Measurements from ENCODE around the gene EFCC1. TPM values are rescaled to one million over a fixed set of nuclear protein-coding genes. Genes with fewer than 3 reads are reported as not detected.

The EFCC1 gene
- total and polyA plus RNA-seq, 5 donors from 2014 or later = 0.15 TPM; not detected in 4

DNA sequence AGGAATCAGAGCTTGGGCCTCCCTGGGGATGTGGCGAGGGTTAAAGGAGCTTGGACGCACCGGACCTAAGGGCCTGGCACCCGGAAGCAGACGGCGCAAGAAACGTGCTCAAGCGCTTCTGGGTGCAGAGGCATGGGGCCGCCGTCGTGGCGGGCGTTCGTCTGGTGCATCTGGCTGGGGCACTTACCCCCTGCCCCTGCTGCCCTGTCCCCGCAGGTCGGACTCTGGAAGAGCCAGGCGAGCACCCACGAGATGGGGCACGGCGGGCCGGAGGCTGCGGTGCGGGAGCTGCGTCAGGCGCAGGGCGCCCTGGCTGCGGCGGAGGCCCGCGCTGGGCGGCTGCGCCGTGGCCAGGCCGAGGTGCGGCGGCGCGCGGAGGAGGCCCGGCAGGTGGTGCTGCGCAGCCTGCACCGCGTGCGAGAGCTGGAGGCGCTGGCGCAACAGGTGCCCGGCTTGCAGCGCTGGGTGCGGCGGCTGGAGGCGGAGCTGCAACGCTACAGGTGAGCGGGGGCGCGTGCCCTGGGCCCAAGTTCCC is 2.5 kb downstream of the EFCC1 start:
- peaks cover 44% of the 10 kb centered on the region for H3K27me3 Mint-ChIP-seq

DNA sequence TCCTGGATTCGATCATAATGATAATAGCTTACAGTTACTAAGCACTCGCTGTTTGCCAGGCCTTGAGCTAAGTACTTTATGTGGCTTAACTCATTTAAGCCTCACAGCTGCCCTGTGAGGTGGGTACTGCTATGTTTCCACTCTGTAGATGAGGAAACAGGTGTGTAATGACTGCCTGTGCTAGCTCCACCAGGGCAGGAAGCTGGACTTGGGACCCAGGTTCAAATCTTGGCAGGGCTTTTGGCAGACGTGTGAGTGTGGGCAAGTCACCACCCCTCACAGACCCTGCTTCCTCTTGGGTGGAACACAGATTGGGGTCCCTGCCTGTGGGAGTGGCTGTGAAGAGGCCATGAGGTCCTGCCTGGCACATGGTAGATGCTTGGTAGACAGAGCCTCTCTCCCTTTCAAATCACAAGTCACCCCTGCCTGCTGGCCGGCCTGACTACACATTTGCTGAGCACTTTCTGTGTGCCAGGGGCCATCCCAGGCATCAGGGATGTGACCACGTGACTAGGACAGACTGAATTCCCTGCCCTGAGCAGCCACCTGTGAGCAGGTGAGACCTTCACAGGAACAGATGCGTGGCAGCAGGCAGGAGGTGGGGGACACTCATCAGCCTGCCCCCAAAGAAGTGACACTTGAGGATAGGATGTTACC is 3.7 kb downstream of the EFCC1 start:
- Mint-ChIP-seq H3K4me1 (peaks cover 0 to 28% (median 12%) of the 10 kb centered on the region in 4 donors), H3K27ac (no peak overlapping the region), H3K27me3 (peaks cover 38% of the 10 kb centered on the region), H3K36me3 (peaks cover 4% of the 10 kb centered on the region), H3K4me3 (peak overlapping the region in 2 of 4 donors; percentile 9 to 58), H3K9me3 (no peaks in the 10 kb centered on the region)
- no peaks in the 10 kb centered on the region for H3K36me3 ChIP-seq (ENCODE audit: control insufficient read depth, insufficient read depth, low read length)
- H3K27ac ChIP-seq (ENCODE audit: insufficient read depth, low read length, poor library complexity, severe bottlenecking) = no peak overlapping the region
- H3K4me1 ChIP-seq (ENCODE audit: control insufficient read depth, insufficient read depth, low read length, poor library complexity, severe bottlenecking) = peaks cover 20% of the 10 kb centered on the region
- peaks cover 18% of the 10 kb centered on the region for H3K27me3 ChIP-seq (ENCODE audit: control insufficient read depth, insufficient read depth, low read length)
- DNase-seq = no peak
- no peak for ATAC-seq (ENCODE audit: low read depth in 2 of 2)
- no peaks in the 10 kb centered on the region for H3K9me3 ChIP-seq (ENCODE audit: control insufficient read depth in 2 of 2, low read length in 2 of 2)
- H3K4me3 ChIP-seq (ENCODE audit: low read depth, low read length) = no peak overlapping the region

More for the DNA sequence above, 2.5 kb downstream of the EFCC1 start:
- no peak overlapping the region for H3K27ac ChIP-seq (ENCODE audit: insufficient read depth, low read length, poor library complexity, severe bottlenecking)
- Mint-ChIP-seq H3K4me1 (peaks cover 0 to 32% (median 12%) of the 10 kb centered on the region in 4 donors), H3K36me3 (peaks cover 4% of the 10 kb centered on the region), H3K9me3 (no peaks in the 10 kb centered on the region), H3K4me3 (peak overlapping the region in 2 of 4 donors; percentile 69 to 70), H3K27ac (no peak overlapping the region)
- DNase-seq = peak; percentile 17 to 68 (median 60)
- no peaks in the 10 kb centered on the region for H3K36me3 ChIP-seq (ENCODE audit: control insufficient read depth, insufficient read depth, low read length)
- ATAC-seq (ENCODE audit: low read depth in 2 of 2) = peak; percentile 77 to 81
- no peak overlapping the region for H3K4me3 ChIP-seq (ENCODE audit: low read depth, low read length)
- H3K9me3 ChIP-seq (ENCODE audit: control insufficient read depth in 2 of 2, low read length in 2 of 2) = no peaks in the 10 kb centered on the region
- peaks cover 20% of the 10 kb centered on the region for H3K27me3 ChIP-seq (ENCODE audit: control insufficient read depth, insufficient read depth, low read length)
- H3K4me1 ChIP-seq (ENCODE audit: control insufficient read depth, insufficient read depth, low read length, poor library complexity, severe bottlenecking) = peaks cover 20% of the 10 kb centered on the region

DNA sequence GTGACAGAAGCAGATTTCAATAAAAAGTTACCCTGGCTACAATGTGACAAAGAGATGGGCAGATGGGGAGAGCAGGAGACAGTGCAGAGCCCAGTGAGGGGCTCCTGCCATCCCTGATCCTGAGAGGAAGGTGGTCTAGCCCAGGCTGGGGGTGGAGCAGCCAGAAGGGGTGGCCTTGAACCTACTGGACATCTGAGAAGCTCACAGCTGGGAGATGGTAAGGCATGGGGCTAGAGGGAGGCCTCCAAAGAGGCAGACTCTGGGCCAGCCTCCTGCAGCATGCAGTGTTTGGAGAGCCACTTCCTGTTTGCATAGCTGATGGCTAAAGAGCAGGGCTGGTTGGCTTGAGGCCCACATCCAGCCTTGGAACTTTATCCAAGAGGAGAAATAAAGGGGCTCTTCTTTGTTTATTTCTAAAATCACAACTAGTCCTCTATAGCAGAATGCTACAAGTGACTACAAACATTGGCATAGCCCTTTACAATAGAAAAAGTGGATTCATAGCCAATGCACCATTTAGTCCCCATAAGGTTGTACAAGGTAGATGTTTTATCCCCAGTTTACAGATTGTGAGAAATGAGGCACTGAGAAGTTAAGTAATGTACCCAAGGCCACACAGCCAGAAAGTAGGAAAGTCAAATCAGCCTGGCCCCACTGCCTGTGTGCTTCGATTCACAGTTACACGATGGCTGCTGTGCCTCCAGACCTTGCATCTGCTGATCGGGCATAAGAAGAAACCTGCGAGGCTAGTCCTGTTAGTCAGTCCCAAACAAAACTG is 4.6 kb downstream of the EFCC1 start:
- Mint-ChIP-seq H3K4me1 (peaks cover 0 to 28% (median 12%) of the 10 kb centered on the region in 4 donors), H3K27ac (peak overlapping the region in 1 of 3 donors; percentile 33), H3K9me3 (no peaks in the 10 kb centered on the region), H3K36me3 (peaks cover 4% of the 10 kb centered on the region), H3K4me3 (no peak overlapping the region), H3K27me3 (peaks cover 28% of the 10 kb centered on the region)
- H3K4me3 ChIP-seq (ENCODE audit: low read depth, low read length) = no peak overlapping the region
- no peaks in the 10 kb centered on the region for H3K9me3 ChIP-seq (ENCODE audit: control insufficient read depth in 2 of 2, low read length in 2 of 2)
- peaks cover 9% of the 10 kb centered on the region for H3K27me3 ChIP-seq (ENCODE audit: control insufficient read depth, insufficient read depth, low read length)
- DNase-seq (no peak), ATAC-seq (ENCODE audit: low read depth in 2 of 2) (peak in 1 of 2 donors; percentile 25)
- H3K27ac ChIP-seq (ENCODE audit: insufficient read depth, low read length, poor library complexity, severe bottlenecking) = no peak overlapping the region
- H3K36me3 ChIP-seq (ENCODE audit: control insufficient read depth, insufficient read depth, low read length) = no peaks in the 10 kb centered on the region
- H3K4me1 ChIP-seq (ENCODE audit: control insufficient read depth, insufficient read depth, low read length, poor library complexity, severe bottlenecking) = peaks cover 20% of the 10 kb centered on the region

DNA sequence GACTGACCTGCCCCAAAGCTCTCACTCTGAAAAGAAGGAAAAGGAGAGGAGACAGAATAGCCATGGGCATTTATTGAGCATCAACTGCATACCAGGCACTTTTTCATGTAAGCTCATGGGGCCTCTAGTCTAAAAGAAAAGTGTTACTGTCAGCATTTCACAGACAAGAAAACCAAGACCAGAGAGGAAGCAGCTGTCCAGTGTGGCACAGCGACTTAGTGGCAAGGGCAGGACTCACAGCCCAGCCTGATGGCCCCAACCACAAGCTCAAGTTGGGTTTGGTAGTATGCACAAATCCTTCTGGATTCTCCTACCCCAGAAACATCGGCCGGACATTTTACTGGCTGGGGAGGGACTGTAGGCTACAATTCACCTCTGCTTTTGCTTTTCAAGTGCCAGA is 5.8 kb downstream of the EFCC1 start:
- peaks cover 0 to 28% (median 12%) of the 10 kb centered on the region in 4 donors for H3K4me1 Mint-ChIP-seq
- Histone ChIP-seq H3K27me3 (ENCODE audit: control insufficient read depth, insufficient read depth, low read length) (peaks cover 8% of the 10 kb centered on the region), H3K4me1 (ENCODE audit: control insufficient read depth, insufficient read depth, low read length, poor library complexity, severe bottlenecking) (peaks cover 10% of the 10 kb centered on the region)

DNA sequence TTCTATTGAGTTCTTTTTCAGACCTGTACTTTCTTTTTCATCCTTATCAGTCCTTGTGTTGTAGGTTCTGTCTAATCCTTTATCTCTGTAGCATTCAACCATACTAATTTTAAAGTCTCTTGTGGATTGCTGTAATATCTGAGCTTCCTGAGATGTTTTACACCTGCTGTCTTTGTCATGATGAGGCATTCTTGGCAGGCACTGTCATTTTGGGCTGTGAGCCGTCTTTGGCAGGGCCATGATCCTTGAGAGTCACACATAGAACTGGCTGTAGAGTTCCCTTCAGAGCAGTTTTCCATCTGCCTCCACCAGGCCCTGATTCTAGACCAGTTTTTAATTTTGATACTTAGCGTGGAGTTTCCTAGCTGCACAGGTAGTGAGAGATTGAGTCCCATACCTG is 6.7 kb downstream of the EFCC1 start:
- Mint-ChIP-seq H3K4me3 (no peak overlapping the region), H3K9me3 (no peaks in the 10 kb centered on the region), H3K4me1 (peaks cover 0 to 20% (median 7%) of the 10 kb centered on the region in 4 donors), H3K36me3 (peaks cover 4% of the 10 kb centered on the region), H3K27me3 (peaks cover 17% of the 10 kb centered on the region), H3K27ac (no peak overlapping the region)
- H3K9me3 ChIP-seq (ENCODE audit: control insufficient read depth in 2 of 2, low read length in 2 of 2) = no peaks in the 10 kb centered on the region
- H3K27ac ChIP-seq (ENCODE audit: insufficient read depth, low read length, poor library complexity, severe bottlenecking) = no peak overlapping the region
- peaks cover 5% of the 10 kb centered on the region for H3K4me1 ChIP-seq (ENCODE audit: control insufficient read depth, insufficient read depth, low read length, poor library complexity, severe bottlenecking)
- no peak overlapping the region for H3K4me3 ChIP-seq (ENCODE audit: low read depth, low read length)
- DNase-seq (no peak), ATAC-seq (ENCODE audit: low read depth in 2 of 2) (no peak)
- H3K27me3 ChIP-seq (ENCODE audit: control insufficient read depth, insufficient read depth, low read length) = peaks cover 4% of the 10 kb centered on the region
- no peaks in the 10 kb centered on the region for H3K36me3 ChIP-seq (ENCODE audit: control insufficient read depth, insufficient read depth, low read length)

More for the DNA sequence above, 5.8 kb downstream of the EFCC1 start:
- H3K4me3 ChIP-seq (ENCODE audit: low read depth, low read length) = no peak overlapping the region
- no peak for ATAC-seq (ENCODE audit: low read depth in 2 of 2)
- no peak overlapping the region for H3K27ac ChIP-seq (ENCODE audit: insufficient read depth, low read length, poor library complexity, severe bottlenecking)
- Mint-ChIP-seq H3K4me3 (no peak overlapping the region), H3K27me3 (peaks cover 25% of the 10 kb centered on the region), H3K27ac (no peak overlapping the region), H3K36me3 (peaks cover 4% of the 10 kb centered on the region), H3K9me3 (no peaks in the 10 kb centered on the region)
- no peaks in the 10 kb centered on the region for H3K9me3 ChIP-seq (ENCODE audit: control insufficient read depth in 2 of 2, low read length in 2 of 2)
- no peaks in the 10 kb centered on the region for H3K36me3 ChIP-seq (ENCODE audit: control insufficient read depth, insufficient read depth, low read length)
- no peak for DNase-seq

DNA sequence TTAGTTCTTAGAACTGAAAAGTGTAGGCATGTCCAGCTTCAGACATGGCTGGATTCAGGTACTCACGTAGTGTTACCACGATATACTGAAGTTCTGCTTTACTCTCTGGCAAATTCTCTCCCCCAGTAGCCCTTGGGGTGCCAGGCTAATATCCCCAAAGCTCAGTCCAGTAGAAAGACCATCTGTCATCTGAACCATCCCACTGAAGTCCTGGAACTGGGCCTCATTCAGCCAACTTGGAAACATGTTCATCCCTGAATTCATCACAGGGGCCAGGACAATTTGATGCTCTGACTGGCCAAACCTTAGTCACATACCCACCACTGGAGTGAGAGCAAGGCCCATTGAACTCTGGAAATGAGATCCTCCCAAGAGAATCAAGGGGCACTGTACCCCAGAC is 8.2 kb downstream of the EFCC1 start:
- Histone ChIP-seq H3K4me3 (ENCODE audit: low read depth, low read length) (no peak overlapping the region), H3K27ac (ENCODE audit: insufficient read depth, low read length, poor library complexity, severe bottlenecking) (no peak overlapping the region), H3K4me1 (ENCODE audit: control insufficient read depth, insufficient read depth, low read length, poor library complexity, severe bottlenecking) (peaks cover 3% of the 10 kb centered on the region), H3K36me3 (ENCODE audit: control insufficient read depth, insufficient read depth, low read length) (no peaks in the 10 kb centered on the region), H3K9me3 (ENCODE audit: control insufficient read depth in 2 of 2, low read length in 2 of 2) (no peaks in the 10 kb centered on the region), H3K27me3 (ENCODE audit: control insufficient read depth, insufficient read depth, low read length) (no peaks in the 10 kb centered on the region)
- DNase-seq (no peak), ATAC-seq (ENCODE audit: low read depth in 2 of 2) (no peak)
- Mint-ChIP-seq H3K4me3 (no peak overlapping the region), H3K9me3 (no peaks in the 10 kb centered on the region), H3K27ac (peak overlapping the region in 1 of 3 donors; percentile 65), H3K36me3 (peaks cover 4% of the 10 kb centered on the region), H3K27me3 (peaks cover 10% of the 10 kb centered on the region), H3K4me1 (peaks cover 0 to 17% (median 4%) of the 10 kb centered on the region in 4 donors)

DNA sequence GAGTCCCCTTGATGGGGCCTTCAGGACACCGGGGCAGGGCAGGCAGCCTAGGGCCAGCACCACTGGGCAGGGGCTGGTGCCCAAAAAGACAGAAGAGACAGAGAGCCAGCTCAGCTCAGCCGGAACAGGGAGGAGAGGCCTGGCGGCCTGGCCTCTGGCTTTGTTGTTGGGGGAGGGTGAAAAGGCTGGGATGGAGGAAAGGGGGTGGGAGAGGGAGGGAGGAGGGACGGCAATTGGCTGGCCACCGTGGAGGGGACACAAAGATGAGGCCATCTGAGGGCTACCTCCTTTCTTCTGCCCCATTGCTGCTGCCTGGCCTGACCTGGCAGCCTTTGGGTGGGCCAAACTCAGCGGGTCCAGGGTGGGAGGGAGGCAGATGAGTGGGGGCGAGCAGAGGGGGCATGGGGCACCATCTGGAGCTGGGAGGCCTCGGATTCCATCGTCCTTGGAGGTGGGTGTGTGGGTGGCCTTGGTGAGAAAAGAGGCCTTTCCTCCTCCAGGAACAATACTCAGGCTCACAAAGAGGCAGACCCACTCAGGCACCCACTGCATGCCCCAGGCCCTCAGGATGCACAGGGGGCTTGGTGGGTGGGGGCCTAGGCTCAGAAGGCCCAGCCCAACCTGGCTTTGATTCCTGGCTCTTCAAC is 9.3 kb downstream of the EFCC1 start:
- Mint-ChIP-seq H3K9me3 (no peaks in the 10 kb centered on the region), H3K27ac (no peak overlapping the region), H3K4me1 (peaks cover 0 to 22% (median 4%) of the 10 kb centered on the region in 4 donors), H3K27me3 (peaks cover 10% of the 10 kb centered on the region), H3K4me3 (no peak overlapping the region), H3K36me3 (no peaks in the 10 kb centered on the region)
- H3K9me3 ChIP-seq (ENCODE audit: control insufficient read depth in 2 of 2, low read length in 2 of 2) = no peaks in the 10 kb centered on the region
- ATAC-seq (ENCODE audit: low read depth in 2 of 2) (no peak), DNase-seq (no peak)
- peaks cover 7% of the 10 kb centered on the region for H3K4me1 ChIP-seq (ENCODE audit: control insufficient read depth, insufficient read depth, low read length, poor library complexity, severe bottlenecking)
- no peaks in the 10 kb centered on the region for H3K36me3 ChIP-seq (ENCODE audit: control insufficient read depth, insufficient read depth, low read length)
- no peaks in the 10 kb centered on the region for H3K27me3 ChIP-seq (ENCODE audit: control insufficient read depth, insufficient read depth, low read length)
- H3K27ac ChIP-seq (ENCODE audit: insufficient read depth, low read length, poor library complexity, severe bottlenecking) = no peak overlapping the region
- no peak overlapping the region for H3K4me3 ChIP-seq (ENCODE audit: low read depth, low read length)
